GM18858 (cell line): ENCODE data around the gene ADAMTS3.

Experiments used
- ATAC-seq: cut with Tn5 transposase; IDR thresholded peaks from one replicate; pipeline ENCODE4 v1.9.1; 2021; ENCODE audit not compliant: unreplicated experiment

The ADAMTS3 gene

DNA sequence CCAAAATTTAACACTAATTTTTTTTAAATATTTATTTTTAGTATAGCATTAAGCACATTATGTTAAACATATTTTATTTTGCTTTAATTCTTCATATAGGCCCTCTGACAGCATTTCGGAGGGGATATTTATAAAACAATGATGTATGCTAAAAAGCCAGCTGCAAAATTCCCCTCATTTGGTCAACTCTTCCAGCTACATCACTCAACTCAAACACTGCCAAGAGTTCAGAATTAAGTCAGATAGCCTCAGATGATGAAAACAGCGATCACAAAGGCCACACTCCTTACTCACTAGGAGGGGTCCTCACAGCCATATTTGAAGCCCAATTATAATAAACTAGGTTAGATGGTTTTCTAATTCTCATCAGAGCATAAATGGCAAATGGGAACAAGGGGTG lies 146.6 kb downstream of the ADAMTS3 start:
- ATAC-seq = no peak

DNA sequence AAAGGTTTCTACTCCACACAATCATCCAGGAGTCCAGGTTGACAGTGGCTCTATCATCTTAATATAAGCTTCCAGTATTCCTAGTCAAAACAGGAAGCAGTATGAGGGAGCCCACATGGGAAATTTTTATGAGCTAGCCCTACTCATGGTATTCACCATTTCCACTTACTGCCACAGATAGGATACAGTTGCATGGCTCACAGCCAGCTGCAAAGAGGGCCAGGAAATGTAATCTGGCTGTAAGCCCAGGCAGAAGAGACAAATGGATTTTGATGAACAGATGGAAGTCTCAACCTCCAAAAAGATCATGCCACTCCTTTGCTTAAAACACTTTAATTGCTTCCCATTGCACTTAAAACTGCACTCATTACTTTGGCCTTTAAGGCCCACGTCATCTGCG lies 150.6 kb downstream of the ADAMTS3 start:
- ATAC-seq = no peak

DNA sequence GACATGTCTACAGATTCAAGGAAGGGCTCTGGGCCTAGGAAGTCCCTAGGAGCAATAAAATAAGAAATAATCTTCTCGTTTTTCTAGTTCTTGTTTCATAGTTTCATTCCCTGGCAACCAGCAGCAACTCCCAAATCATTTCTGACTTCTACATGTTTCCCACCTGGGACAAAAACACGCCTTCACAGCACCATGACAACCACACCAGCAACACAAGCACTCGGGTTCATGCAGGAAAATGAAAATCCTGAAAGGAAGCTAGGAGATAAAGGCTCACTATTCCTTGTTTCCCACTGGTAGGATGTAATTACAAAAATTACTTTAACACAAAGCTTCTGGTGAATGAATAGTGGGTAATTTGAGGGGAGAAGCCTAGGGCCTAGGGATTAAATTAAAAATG lies 158.9 kb downstream of the ADAMTS3 start:
- no peak for ATAC-seq

DNA sequence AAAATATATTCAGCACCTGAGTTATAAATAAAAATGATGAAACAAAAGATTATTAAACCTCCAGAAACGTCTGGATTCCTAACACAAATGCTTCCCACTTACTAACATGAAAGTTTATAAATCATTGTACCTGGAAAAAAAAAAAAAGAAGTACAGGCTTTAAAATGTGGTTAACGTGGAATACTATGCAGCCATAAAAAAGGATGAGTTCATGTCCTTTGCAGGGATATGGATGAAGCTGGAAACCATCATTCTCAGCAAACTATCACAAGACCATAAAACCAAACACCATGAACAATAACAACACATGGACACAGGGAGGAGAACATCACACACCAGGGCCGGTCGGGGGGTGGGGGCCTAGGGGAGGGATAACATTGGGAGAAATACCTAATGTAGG lies 160.5 kb downstream of the ADAMTS3 start:
- no peak for ATAC-seq

DNA sequence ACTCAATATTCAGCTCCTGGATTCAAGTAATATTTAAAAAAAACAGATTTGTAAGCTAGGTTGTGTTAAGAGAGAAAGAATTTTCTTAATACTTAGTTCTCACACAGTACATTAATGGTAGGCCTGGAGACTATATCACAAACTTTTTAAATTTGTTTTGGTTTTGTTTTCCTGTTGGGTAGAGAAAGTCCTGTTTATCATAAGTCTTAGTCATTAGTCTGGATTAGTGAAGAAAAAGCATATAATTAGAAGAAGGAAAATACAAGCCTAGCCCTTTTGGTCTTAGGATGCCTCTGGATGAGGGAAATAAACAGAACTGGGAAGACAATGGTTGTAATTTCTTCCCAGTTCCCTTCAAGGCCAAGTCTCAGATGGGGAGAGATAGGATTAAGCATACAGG lies 163.6 kb downstream of the ADAMTS3 start:
- no peak for ATAC-seq

DNA sequence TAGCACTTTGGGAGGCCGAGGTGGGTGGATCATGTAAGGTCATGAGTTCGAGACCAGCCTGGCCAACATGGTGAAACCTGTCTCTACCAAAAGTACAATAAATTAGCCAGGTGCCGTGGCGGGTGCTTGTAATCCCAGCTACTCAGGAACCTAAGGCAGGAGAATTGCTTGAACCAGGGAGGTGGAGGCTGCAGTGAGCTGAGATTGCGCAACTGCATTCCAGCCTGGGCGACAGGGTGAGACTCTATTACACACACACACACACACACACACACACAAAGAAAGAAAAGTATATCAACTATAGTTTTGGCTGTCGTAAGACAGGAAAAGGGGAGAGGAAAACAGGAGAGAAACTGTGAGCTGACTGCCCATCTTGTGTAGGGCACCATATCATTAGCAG lies 171.7 kb downstream of the ADAMTS3 start:
- no peak for ATAC-seq

DNA sequence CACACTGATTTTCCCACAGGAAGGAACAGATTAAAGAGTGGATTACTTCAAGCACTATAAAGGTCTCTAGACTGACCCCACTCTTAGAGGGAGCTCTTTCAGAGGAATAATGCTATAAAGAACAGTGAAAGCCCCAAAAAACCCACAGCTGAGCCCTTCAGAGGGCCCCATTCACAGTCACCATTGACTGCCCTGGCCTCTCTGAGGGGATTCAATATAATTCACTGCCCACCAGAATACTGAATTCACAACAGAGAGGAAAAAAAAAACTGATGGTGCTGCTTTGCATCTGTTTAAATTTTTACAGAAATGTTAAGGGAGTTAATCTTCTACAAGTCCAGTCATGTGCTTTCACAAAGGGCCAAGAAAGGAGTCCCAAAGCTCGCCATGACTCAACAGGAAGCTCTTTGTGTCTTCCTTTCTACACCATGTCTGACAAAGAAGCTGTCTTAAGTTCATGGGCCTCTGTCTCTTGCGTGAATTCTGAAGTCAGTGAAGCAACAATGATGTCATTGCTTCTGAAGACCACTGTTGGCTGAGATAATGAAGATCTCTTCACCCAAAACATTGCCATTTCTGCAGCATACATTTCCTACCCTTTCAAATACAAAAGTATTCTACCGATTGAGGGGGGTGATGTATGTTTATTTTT lies 174.9 kb downstream of the ADAMTS3 start:
- ATAC-seq = no peak

DNA sequence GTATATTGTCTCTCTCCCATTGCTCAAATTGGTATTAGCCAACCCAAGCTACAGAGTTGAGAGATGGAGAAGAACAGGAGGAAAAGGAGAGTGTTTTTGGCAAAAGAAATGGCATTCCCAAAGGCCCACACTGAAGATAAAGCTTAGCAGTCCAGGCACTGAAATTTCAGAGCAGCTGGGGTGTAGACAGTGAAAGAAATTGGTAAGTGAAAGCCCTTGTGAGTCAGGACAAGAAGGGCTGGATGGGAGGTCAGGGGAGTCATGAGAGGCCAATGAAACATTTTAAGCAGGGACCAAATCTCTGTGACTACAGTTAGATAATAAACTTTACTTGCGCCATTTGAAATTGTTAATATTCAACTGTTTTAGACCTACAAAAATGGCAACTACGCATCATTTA lies 177.7 kb downstream of the ADAMTS3 start:
- ATAC-seq = no peak

DNA sequence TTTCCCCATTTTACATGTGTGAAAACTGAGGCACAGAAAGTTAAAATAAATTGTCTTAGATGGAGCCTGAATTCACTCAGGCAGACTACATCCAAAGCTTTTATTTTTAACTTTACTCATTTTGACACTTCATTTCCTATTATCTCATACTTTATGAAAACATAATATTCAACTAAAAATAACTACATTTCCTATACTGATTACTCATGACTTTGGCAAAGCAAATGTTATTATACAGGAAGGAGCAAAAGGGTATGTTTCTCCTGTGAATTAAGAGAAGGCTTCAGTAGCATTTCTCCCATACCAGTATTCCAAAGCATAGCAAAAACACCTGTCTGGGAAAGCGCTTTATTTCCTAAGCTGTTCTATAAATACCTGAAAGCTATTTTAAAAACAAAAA lies 178.6 kb downstream of the ADAMTS3 start:
- no peak for ATAC-seq

DNA sequence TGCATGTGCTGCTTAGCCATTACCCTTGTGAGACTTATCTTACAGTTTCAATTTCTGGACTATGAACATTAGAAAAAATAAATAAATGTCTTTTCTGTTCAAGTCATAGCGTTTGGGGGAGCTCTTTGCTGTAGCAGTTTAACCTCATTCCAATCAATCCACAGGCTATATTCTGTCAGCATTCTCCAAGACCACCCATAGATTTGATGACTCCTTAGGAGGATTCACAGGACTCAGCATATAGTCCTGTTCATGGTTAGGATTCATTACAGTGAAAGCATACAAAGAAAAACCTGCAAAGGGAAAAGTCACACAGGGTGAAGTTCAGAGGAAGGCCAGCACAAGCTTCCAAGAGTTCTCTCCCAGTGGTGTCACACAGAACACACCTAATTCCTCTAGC lies 180.5 kb downstream of the ADAMTS3 start:
- no peak for ATAC-seq

DNA sequence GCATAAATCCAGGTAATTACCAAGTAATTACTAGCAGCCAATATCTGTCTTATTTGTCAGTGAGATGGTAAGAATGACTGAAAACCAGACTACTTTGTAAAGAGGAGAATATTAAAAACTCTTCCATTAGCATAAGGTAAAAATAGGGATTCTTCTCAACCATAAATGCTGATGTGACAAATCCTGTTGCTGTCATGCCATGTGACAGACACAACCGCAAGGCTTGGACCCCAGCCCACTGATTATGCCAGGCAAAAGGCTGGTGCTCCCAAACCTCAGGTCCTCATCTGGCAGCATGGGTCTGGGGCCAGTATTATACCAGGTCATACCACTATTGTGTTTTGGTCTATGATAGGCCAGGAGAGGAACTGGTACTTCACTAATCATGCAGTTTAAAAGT lies 181.1 kb downstream of the ADAMTS3 start:
- ATAC-seq = no peak

DNA sequence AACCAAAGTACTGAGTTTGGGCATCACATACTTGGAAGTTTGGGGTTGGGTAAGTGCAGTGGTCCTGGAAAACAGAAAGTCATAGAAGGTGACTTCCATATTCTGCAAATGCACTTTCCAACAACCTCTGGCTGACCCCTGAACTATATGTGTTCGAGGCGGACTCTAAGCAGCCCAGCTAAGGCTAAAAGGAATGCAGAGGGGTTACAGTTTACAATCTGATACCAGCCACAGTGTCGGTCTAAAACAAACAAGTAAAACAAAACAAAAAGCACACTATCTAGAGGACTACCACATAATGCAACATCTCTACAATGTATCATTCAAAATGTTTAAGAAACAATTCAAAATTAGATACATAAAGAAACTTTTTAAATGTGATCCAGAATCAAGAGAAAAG lies 185.6 kb downstream of the ADAMTS3 start:
- no peak for ATAC-seq

DNA sequence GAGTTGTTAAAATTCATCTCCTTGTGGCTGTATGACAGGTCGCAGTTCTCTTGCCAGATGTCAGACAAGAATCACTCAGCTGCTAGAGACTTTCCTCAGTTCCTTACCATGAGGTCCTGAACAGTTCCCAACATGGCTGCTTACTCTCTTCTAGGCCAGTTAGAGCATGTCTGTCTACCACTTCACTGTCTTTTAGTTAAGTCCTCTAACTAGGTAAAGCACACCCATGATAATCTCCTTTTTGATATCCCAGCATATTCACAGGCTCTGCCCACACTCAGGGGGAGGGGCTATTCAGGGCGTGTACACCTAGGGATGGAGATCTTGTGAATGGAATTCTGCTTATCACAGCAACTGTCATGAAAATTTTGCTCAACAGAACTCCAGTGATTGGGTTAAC lies 190.1 kb downstream of the ADAMTS3 start:
- no peak for ATAC-seq

DNA sequence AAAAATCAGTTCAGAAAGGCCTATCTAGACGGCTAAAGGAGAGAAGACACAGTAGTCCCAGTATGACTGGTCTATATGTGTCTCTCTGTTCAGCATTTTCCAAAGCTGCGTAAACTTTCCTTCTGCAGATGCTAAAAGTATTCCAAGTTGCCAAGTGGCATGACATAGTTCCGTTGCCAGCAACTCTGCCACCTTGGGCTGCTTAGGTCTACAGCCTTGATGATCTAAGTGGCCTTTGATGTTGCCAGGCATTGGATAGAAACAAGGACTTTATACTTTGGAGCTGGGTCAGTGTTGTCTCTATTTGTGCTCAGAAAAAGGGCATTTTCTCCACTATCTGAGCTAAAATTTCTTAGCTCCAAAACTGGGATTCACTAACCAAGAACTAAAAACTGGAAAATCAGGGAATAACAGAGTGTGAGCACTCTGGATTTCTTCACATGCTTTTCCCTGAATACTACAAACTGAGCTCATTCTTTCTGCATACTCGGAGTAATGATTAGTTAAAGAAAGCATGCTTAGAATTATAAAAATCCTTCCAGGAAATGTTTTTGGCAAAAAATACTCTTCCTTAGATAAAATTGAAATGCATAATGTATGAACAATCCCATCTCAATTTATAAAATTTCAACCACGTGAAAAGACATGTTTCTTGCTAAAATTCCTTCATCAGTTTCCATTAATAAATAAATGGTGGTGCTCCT lies 191.4 kb downstream of the ADAMTS3 start:
- no peak for ATAC-seq

DNA sequence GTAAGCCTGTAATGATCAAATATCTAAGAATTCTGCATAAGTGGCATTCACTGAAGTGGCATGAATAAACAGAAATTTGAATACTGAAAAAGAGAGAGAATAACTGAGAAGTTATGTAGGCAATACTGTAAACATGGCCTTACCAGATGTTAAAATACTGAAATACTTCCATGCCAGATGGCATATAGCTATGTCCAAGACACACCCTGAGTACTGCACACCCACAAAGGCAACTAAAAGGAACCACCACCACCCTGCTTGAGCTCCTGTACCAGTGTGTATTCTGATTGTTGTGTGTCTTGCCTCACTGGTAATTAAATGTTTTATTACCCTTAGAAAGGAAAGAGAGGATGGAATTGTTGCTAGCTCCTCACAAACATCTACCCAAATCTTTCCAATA lies 192.1 kb downstream of the ADAMTS3 start:
- no peak for ATAC-seq

DNA sequence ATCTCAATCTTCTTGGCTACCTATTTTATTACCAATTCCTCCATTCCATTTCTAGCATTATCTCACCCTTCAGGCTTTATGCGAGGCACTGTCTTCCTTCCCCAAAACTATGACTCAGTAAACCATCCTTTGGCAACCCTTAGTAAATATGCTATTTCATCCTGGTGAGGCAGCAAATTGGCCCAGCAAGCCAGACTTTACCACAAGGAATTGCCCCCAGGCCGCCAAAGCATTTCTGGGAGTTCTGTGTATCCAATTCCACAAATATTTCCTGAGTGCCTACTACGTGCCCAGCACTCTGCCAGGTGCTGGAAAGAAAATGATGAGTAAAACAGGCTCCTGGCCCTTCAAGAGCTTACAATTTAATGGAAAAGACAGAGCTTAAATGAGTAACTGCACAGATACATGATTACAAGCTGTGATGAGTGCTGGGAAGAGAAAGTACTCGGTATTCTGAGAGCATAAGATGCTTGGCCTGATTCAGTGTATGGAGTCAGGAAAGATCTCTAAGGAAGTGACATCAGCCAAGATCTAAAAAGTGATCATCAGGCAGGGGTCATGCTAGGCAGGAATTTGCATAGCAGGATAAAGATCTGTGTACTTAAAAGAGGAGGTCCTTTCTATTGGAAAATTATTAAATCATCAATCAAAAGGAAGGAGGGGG lies 193.8 kb downstream of the ADAMTS3 start:
- no peak for ATAC-seq

DNA sequence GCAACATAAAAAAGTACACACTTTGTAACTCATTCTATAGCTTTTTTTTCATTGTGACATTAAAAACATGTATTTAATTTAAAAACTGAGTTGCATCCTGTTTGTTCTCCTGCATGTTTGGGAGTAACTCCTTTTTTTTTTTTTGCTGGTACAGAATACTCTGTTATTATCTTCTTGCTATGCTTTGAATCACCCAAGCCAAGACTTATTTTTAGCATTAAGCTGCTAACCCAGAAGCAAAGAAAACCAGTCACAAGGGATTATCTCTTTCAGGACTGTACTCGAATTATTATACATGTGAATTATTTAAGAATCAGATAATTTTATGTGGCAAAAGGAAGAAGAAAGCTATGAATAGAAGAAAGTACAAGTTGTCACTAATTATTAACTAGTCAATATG lies 194.9 kb downstream of the ADAMTS3 start:
- ATAC-seq = no peak

DNA sequence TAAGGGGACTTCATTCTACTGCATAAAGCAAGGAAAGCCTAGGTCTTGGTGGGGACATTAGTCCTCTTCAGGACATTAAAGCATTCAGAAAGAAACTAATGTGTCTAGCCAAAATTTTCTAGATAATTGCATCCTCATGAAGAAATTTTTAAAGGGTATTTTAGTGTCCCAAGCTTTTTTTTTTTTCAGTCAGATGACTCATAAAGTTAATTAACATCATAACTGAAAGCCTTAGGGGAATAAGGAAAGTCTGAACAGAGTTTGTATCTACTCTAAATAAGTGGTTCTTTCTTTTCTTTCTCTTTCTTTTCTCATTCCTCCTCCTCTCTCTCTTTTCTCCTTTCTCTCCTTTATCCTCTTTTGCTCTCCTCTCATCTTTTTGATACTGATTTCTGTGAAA lies 202.4 kb downstream of the ADAMTS3 start:
- no peak for ATAC-seq

DNA sequence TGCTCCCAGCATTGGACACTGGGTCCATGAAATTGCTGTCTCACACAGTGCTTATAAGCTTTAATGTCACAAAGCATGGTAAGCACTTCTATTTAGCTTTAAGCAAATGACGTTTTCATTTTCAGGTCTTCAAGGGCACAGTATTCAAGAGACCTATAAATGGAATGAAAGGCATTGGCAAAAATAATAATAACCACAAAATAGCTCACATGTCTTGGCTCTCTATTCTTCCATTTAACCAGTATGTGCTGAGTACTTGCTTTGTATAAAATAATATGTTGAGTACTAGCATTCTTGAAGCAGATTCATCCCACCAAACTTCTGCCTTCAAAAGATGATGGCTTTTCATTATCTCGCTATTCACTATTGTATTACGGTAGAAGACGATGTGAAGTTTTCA lies 203.0 kb downstream of the ADAMTS3 start:
- no peak for ATAC-seq

DNA sequence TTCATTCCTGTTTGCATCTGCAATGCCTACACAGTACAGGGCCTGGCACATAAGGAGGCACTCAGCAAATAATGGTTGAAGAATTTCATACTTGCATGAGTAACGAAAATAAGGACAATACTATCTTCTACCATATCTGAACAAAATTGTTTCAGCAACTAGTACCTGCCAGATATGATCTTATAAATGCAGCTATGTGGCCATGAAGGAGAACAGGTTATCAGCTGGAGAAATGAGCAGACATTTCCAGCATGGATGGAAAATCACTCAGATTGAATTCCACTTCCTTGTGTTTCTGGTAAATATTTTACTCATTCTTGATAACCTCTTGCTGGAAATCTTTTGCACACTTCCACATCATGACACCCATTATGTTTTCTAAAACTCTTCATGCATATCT lies 204.0 kb downstream of the ADAMTS3 start:
- no peak for ATAC-seq

DNA sequence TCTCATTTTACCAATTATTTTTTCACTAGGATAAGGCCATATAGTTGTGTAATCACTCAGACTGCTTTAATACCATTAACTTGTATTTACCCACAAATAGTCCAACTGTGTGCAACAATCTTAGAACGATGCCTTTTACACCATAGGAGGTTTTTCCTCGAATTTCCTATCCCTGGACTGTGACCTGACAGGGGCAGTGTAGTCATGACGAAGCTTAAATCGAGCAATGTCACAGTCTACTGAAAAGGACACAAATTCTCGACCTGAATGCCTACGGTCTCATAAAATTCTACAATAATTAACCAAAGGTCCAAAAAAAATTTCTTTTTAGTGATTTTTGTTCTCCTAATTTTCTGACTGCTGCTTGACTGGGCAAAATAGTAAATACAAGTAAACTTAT lies 208.9 kb downstream of the ADAMTS3 start:
- no peak for ATAC-seq

DNA sequence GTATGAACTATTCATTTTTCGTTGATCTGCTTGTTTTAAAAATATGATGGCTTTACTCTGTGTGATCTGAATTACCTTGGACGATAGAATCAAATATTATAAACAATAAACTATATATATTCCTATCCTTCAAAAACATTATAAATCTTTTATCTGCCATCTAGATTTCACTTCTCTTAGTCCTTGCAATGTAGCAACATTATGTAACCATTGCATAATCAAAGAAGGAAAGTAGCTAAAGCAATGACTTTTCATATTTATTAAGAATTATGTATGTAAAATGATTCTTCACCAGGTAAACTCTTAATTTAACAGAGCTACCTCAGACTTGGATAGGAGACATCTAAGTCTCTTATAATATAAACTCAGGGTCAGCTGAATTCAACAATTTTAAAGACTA lies 210.5 kb downstream of the ADAMTS3 start:
- no peak for ATAC-seq

DNA sequence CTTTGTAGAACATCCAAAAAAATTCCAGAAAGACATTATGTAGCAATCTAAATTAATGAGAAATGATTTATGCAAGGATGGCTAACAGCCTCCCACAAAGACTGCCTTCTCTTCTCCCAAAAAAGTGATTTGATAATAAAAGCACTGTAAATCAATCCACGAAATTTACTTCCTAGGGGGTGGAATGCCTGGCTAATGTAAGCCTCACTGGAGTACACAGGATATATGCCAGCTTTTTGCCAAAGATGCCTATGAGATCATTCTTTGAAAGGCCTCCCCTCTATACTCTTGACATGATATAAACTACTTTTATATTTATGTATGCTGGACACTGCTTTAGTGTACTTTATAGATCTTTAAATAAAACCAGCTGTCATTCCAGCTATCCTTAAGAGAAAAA lies 211.1 kb downstream of the ADAMTS3 start:
- ATAC-seq = no peak
